HFFc6 (cell line): ENCODE data around the gene CD4. TPM values are rescaled to one million over a fixed set of nuclear protein-coding genes. Genes with fewer than 3 reads are reported as not detected.

Experiments
- DNase-seq: peaks from one replicate; pipeline ENCODE4 v3.0.0-alpha.2; 2018
- H3K27ac Mint-ChIP-seq: 2 replicates; pipeline ENCODE4 v1.8.0; 2020; ENCODE audit warnings: mild to moderate bottlenecking, mixed read lengths
- H3K27me3 Mint-ChIP-seq: 2 replicates; pipeline ENCODE4 v1.8.0; 2021; ENCODE audit warnings: mild to moderate bottlenecking, moderate library complexity, mixed read lengths; ENCODE audit not compliant: insufficient read depth
- H3K36me3 Mint-ChIP-seq: 2 replicates; pipeline ENCODE4 v1.8.0; 2021; ENCODE audit warnings: low read depth, mixed read lengths
- H3K4me1 Mint-ChIP-seq: 2 replicates; pipeline ENCODE4 v1.8.0; 2020; ENCODE audit warnings: low read depth, mixed read lengths
- H3K4me3 Mint-ChIP-seq: 2 replicates; pipeline ENCODE4 v1.8.0; 2020; ENCODE audit warnings: mild to moderate bottlenecking, moderate library complexity, mixed read lengths
- H3K9me3 Mint-ChIP-seq: 2 replicates; pipeline ENCODE4 v1.8.0; 2020; ENCODE audit warnings: mild to moderate bottlenecking, mixed read lengths
- total RNA-seq, 6 experiments: library from RNA; stranded (reverse); fragmentation: NEBNext Ultra II Directional; extraction: Animal tissue kit (Norgen Biotek cat#: 25700); gene quantifications; 2 replicates in 1 of 6; 3 replicates in 5 of 6; pipeline ENCODE4 v1.2.3, GENCODE V29; 2021
- TF ChIP-seq, protein P1 (sequence below): fragments of 200-600 bp; sonication (generic); IDR thresholded peaks from 2 replicates; pipeline ENCODE4 v1.5.0; 2021; ENCODE audit warnings: antibody characterized with exemption, mild to moderate bottlenecking

The CD4 gene
- total RNA-seq, 6 experiments from 2014 or later, result 0.11 to 0.25 (median 0.11) TPM; not detected in 3

DNA sequence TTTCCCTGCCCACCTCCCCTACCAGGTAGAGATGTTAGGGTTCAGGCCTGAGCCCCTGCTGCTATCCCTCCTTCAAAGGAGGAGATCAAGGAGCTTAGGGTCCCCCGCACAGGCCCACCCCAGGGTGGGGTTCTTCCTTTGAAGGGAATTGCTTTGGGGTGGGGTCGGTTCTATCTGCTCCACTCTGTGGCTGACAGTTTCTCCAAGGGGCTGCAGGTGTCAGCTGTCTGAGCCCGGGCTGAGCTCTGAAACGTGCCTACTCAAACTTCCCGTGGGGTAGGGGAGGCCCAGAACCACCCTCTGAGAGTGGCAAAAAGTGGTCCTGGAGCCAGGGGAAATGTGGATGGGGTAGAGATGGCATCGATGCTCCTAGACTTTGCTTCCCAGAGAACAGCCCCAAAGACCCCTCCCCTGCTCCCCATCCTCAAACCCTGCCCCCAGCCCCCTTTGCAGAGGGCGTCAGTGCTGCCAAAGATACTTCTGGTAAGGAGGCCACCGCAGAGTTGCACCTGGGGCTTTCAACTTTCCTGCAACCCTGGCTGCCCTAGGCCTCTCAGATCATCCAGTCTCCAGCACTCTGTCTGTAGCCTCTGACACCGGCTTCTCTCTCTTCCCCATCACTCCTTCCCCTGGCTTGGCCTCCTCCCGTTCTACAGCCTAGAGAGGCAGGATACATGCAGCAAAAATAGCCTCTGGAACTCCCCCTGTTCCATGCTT is 6.3 kb upstream of the CD4 start:
- H3K4me3 Mint-ChIP-seq, result no peak overlapping the region
- H3K4me1 Mint-ChIP-seq, result peaks cover 14% of the 10 kb centered on the region
- no peaks in the 10 kb centered on the region for H3K36me3 Mint-ChIP-seq
- H3K27me3 Mint-ChIP-seq, result no peaks in the 10 kb centered on the region; the same call in none of the 2 replicates
- TF ChIP-seq, protein P1, sequence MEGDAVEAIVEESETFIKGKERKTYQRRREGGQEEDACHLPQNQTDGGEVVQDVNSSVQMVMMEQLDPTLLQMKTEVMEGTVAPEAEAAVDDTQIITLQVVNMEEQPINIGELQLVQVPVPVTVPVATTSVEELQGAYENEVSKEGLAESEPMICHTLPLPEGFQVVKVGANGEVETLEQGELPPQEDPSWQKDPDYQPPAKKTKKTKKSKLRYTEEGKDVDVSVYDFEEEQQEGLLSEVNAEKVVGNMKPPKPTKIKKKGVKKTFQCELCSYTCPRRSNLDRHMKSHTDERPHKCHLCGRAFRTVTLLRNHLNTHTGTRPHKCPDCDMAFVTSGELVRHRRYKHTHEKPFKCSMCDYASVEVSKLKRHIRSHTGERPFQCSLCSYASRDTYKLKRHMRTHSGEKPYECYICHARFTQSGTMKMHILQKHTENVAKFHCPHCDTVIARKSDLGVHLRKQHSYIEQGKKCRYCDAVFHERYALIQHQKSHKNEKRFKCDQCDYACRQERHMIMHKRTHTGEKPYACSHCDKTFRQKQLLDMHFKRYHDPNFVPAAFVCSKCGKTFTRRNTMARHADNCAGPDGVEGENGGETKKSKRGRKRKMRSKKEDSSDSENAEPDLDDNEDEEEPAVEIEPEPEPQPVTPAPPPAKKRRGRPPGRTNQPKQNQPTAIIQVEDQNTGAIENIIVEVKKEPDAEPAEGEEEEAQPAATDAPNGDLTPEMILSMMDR, result no peak
- no peak for DNase-seq
- H3K9me3 Mint-ChIP-seq, result no peaks in the 10 kb centered on the region
- H3K27ac Mint-ChIP-seq, result no peak overlapping the region

DNA sequence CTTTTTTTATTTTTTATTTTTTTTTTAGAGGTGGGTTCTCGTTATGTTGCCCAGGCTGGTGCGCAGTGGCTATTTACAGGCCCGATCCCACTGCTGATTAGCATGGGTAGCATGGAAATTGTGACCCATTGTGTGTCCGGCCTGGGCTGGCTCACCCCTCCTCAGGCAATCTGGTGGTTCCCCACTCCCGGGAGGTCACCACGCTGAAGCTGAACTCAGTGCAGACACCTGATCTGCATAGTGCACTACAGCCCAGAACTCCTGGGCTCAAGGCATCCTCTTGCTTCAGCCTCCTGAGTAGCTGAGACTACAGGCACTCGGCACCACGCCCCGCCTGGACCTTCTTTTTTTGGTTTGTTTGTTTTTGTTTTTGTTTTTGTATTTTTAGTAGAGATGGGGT is 5.5 kb upstream of the CD4 start:
- Mint-ChIP-seq H3K36me3 (no peaks in the 10 kb centered on the region), H3K27me3 (peaks cover 2% of the 10 kb centered on the region), H3K4me1 (peaks cover 6% of the 10 kb centered on the region), H3K4me3 (no peak overlapping the region), H3K9me3 (no peaks in the 10 kb centered on the region), H3K27ac (no peak overlapping the region)
- TF ChIP-seq, protein P1, result no peak
- DNase-seq, result no peak

DNA sequence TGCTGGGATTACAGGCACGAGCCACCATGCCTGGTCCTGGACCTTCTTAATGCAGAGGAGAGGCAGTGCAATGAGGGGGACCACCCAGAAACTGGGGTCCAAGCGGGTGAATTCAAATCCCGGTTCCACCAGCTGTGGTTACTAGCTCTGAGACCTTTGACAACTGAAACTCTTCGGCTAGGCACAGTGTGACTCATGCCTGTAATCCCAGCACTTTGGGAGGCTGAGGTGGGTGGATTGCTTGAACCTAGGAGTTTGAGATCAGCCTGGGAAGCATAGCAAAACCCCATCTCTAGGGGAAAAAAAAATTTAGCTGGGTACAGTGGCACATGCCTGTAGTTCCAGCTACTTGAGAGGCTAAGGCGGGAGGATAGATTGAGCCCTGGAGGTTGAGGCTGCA is 5.0 kb upstream of the CD4 start:
- Mint-ChIP-seq H3K27me3 (peaks cover 2% of the 10 kb centered on the region), H3K36me3 (no peaks in the 10 kb centered on the region), H3K4me1 (0 out of 2 replicates have a peak, but pooled peaks cover 3% of the 10 kb centered on the region), H3K9me3 (no peaks in the 10 kb centered on the region), H3K4me3 (no peak overlapping the region), H3K27ac (no peak overlapping the region)
- TF ChIP-seq, protein P1, result no peak
- no peak for DNase-seq

DNA sequence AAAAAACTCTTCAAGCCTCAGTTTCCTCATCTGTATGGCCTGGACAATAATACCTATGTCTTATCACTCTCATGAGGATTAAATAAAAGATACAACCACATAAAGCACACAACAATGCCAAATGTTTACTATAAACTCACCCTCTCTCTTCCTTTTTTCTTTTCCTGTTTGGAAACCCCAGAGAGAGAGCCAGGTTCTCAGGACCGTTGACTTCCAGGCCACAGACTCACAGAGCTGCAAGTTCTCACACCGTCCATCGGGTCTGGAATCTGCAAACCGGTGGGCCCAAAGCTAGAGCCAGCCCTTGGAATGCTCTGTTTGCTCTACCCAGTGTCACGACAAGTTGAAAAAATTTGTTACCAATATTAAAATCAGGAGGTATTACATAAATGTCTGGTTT is 4.6 kb upstream of the CD4 start:
- H3K4me1 Mint-ChIP-seq, result 0 out of 2 replicates have a peak, but pooled peaks cover 7% of the 10 kb centered on the region
- H3K9me3 Mint-ChIP-seq, result no peaks in the 10 kb centered on the region
- H3K36me3 Mint-ChIP-seq, result no peaks in the 10 kb centered on the region
- no peak overlapping the region for H3K4me3 Mint-ChIP-seq
- H3K27ac Mint-ChIP-seq, result no peak overlapping the region
- H3K27me3 Mint-ChIP-seq, result peaks cover 3% of the 10 kb centered on the region
- TF ChIP-seq, protein P1, result no peak
- no peak for DNase-seq

DNA sequence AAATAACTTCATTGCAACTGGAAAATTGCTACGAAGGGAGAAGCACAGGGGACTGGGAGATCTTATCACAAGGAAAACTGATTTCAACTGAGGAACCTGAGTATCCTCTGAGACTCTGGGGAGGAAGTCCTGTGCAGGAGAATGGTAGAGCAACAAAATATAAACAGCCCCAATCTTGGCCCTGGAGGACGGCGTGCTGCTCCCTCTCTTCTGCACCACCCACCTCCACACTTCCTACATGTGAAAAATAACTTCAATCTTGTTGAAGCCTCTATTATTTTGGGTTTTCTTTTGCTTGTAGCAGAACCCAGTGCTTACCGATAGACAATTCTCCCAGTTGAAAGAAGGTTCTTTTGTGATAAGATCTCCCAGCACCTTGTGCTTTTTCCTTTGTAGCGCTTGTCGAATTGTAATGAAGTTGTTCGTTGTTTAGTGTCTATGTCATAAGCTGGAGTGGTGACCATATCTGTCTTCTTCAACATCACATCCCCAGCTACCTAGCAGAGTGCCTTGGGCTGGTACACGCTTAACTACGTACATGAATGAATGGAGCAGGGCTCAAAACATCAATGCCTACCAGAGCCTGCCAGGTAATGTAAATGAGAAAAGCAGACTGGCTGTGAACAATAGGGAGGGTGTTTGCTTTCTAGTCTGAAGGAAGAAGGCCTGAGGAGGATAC is 2.8 kb upstream of the CD4 start:
- no peak for DNase-seq
- H3K9me3 Mint-ChIP-seq, result no peaks in the 10 kb centered on the region
- no peak overlapping the region for H3K4me3 Mint-ChIP-seq
- H3K27ac Mint-ChIP-seq, result no peak overlapping the region
- peaks cover 5% of the 10 kb centered on the region for H3K27me3 Mint-ChIP-seq
- 0 out of 2 replicates have a peak, but pooled peaks cover 8% of the 10 kb centered on the region for H3K4me1 Mint-ChIP-seq
- TF ChIP-seq, protein P1, result no peak
- no peaks in the 10 kb centered on the region for H3K36me3 Mint-ChIP-seq
